HG02943 (cell line): ENCODE results near the gene FRG2C.
"Not testable (repeated sequence)": the region's sequence is repeated elsewhere in the genome, so short reads cannot be mapped to it uniquely, and the experiment has no call there.

Source experiments
- ATAC-seq: cut with Tn5 transposase; IDR thresholded peaks from one replicate; pipeline ENCODE4 v1.9.1; 2021; ENCODE audit warnings: mild to moderate bottlenecking, low read depth, moderate library complexity; ENCODE audit not compliant: unreplicated experiment

Gene FRG2C

GRCh38 chr3:75668759-75669347 lies 4.7 kb downstream of the FRG2C start:
- ATAC-seq, result not testable (repeated sequence)

GRCh38 chr3:75669348-75670297 lies 5.5 kb downstream of the FRG2C start:
- ATAC-seq, result not testable (repeated sequence)

DNA sequence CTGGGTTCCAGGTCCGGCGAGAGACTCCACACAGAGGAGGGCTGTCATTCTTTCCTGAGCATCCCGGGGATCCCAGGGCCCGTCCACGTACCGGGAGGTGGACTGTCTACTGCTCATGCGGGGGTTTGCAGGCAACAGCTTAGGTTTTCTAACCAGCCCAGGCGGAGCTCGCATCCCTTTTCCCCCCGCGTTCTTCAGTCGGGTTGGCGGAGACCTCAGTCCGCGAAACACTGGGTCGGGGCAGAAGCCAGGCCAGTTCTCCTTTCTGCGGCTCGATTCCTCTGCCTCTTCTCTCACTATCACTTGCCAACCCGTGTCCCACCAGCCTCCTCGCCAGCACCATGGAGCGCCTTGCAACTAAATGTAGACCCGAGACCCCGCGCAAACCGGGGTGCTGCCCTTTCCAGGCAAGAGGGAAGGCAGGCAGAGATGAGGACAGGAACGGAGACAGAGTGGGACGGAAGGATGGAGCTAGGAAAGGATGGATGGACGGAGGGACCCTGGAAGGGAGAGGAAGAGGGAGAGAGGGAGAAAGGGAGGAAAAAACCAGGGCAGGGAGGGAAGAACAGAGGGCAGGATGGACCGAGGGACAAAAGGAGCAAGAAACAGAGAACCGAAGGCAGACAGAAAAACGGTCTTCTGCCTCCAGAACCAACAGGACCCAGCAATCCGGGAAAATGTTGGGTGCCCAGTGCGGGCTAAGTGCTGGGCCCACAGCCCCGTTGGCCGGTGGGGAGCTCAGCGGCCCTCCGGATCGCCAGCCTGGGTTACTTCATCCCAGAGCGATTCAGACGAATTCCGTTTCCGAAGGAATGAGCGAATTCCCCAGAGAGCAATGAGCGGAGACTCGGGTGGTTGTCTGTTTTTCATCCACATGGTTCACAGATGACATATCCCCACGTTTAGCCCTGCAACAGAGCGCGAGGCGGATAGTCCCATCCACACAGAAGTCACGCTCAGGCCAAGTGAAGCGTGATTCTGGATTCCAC lies 6.5 kb downstream of the FRG2C start:
- ATAC-seq, result not testable (repeated sequence)

GRCh38 chr3:75671287-75672139 lies 7.4 kb downstream of the FRG2C start:
- ATAC-seq, result not testable (repeated sequence)

GRCh38 chr3:75672140-75672775 lies 8.1 kb downstream of the FRG2C start:
- ATAC-seq, result not testable (repeated sequence)

DNA sequence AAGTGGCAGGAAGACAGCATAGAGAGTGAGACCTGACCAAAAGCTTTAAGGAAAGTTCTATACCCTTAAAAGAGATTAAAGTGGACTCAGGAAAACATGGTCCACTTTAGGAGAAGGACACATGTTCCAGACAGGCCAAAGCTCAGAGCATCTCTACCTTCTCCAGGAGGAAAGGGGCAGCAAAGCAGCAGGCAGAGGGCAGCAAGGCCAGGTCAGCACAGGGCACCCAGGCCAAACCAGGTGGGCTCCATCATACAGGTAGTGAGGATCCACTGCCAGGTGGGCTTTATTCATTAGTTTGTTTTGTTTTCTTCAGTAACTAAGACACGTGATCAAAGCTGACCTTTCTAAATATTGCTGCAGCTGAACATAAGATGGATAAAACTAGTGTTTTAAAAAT lies 19.8 kb downstream of the FRG2C start:
- not testable (repeated sequence) for ATAC-seq

DNA sequence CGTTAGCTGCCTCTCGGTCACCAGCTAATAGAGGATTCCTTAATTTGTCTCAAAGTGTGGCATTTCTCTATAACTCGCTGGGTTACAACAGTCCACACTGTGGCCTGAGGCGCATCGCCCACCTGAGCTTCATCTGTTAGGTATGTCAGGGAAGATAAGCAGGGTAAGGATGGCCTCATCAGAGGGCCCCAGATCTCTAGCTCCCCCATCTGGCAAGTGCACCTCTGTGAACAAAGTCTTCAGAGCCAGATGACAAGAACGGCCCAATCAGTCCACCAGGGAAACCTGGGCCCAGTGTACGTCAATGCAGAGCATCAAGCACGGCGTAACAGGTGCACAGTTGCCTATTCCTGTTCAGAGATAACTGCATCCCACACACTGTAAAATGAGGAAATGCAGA lies 23.2 kb downstream of the FRG2C start:
- no peak for ATAC-seq

GRCh38 chr3:75692061-75692460 lies 27.9 kb downstream of the FRG2C start:
- no peak for ATAC-seq
